Common myeloid progenitor, CD34-positive (primary cell): ENCODE data around the gene FAT2.

ENCODE experiments used
- CTCF ChIA-PET: fragments of 350-600 bp; sonication (Branson Sonifier 250); formaldehyde crosslinking; loops from one replicate; lab custom pipeline; 2021; ENCODE audit warnings: antibody characterized with exemption; lab: Charles Lee
- POLR2A ChIA-PET: fragments of 350-600 bp; sonication (Branson Sonifier 250); formaldehyde crosslinking; loops from one replicate; lab custom pipeline; 2021; ENCODE audit warnings: antibody characterized with exemption; lab: Charles Lee
- DNase-seq, 3 donors: peaks; one replicate each; pipeline versions ENCODE4 v3.0.0 to v3.0.0-alpha.2; 2013
- H3K27ac ChIP-seq, 2 experiments: 1 replicate in 1 of 2; 2 replicates in 1 of 2; pipeline ENCODE4 v1.7.0; 2013; ENCODE audit warnings: inconsistent platforms in 2 of 2, low read length in 2 of 2, mild to moderate bottlenecking in 2 of 2, low read depth in 1 of 2, moderate library complexity in 1 of 2; ENCODE audit not compliant: severe bottlenecking in 2 of 2, insufficient read depth in 1 of 2, poor library complexity in 1 of 2
- H3K27me3 ChIP-seq, 5 experiments: replicated peaks in 2 of 5; 1 replicate in 3 of 5; 2 replicates in 2 of 5; pipeline versions ENCODE4 v1.6.1 to v1.7.0; 2013; ENCODE audit warnings: low read length in 4 of 5, mild to moderate bottlenecking in 2 of 5, moderate library complexity in 2 of 5, inconsistent platforms in 1 of 5; ENCODE audit not compliant: insufficient read depth in 5 of 5, control insufficient read depth in 4 of 5
- H3K36me3 ChIP-seq, 4 experiments: 1 replicate in 2 of 4; 2 replicates in 2 of 4; pipeline versions ENCODE4 v1.6.1 to v1.7.0; 2013; ENCODE audit warnings: low read length in 3 of 4, control low read depth in 1 of 4, mild to moderate bottlenecking in 1 of 4; ENCODE audit not compliant: control insufficient read depth in 4 of 4, insufficient read depth in 4 of 4
- H3K4me1 ChIP-seq, 4 experiments: 1 replicate in 3 of 4; 2 replicates in 1 of 4; pipeline versions ENCODE4 v1.6.1 to v1.7.1; 2013; ENCODE audit warnings: low read length in 3 of 4, mild to moderate bottlenecking in 3 of 4, control low read depth in 1 of 4, inconsistent platforms in 1 of 4, moderate library complexity in 1 of 4; ENCODE audit not compliant: control insufficient read depth in 4 of 4, insufficient read depth in 4 of 4; ENCODE audit errors: control extremely low read depth in 1 of 4
- H3K4me3 ChIP-seq, 7 experiments: 1 replicate in 4 of 7; 2 replicates in 3 of 7; pipeline versions ENCODE4 v1.5.1 to v1.7.0; 2013; ENCODE audit warnings: mild to moderate bottlenecking in 7 of 7, low read length in 6 of 7, moderate library complexity in 6 of 7, inconsistent platforms in 2 of 7, low read depth in 2 of 7, control low read depth in 1 of 7; ENCODE audit not compliant: insufficient read depth in 4 of 7, control insufficient read depth in 1 of 7; ENCODE audit errors: extremely low read depth in 1 of 7
- H3K9me3 ChIP-seq, 5 experiments: 1 replicate in 4 of 5; 2 replicates in 1 of 5; pipeline versions ENCODE4 v1.6.1 to v1.7.1; 2013; ENCODE audit warnings: low read length in 4 of 5, mild to moderate bottlenecking in 2 of 5, inconsistent platforms in 1 of 5, low read depth in 1 of 5, moderate library complexity in 1 of 5; ENCODE audit not compliant: control insufficient read depth in 4 of 5, insufficient read depth in 2 of 5; ENCODE audit errors: control extremely low read depth in 1 of 5
- WGBS: methylation state at CpG from one replicate; pipeline ENCODE4 v1.1.5; 2013; ENCODE audit not compliant: insufficient coverage; 5-methylcytosine and 5-hydroxymethylcytosine counted together

The FAT2 gene

GRCh38 chr5:151572657-151573368, 18.3 kb downstream of the FAT2 start:
- no peak overlapping the region for H3K4me3 ChIP-seq
- POLR2A ChIA-PET: interaction anchor here (0.5 kb wide), 1 partner anchor 13 kb away, joined by 3 read pairs; no protein-coding TSS in a partner anchor
- no peak for DNase-seq
- WGBS: 85% methylated on average over 5 of the region's 8 CpGs
- H3K27me3 ChIP-seq: no peaks in the 10 kb centered on the region
- no peaks in the 10 kb centered on the region for H3K36me3 ChIP-seq
- CTCF ChIA-PET: no interaction called here
- H3K9me3 ChIP-seq: no peaks in the 10 kb centered on the region
- H3K4me1 ChIP-seq: peaks cover 3 to 9% (median 8%) of the 10 kb centered on the region in 4 experiments
- H3K27ac ChIP-seq: no peak overlapping the region

GRCh38 chr5:151571270-151572173, 19.6 kb downstream of the FAT2 start:
- Histone ChIP-seq H3K36me3 (no peaks in the 10 kb centered on the region), H3K4me3 (no peak overlapping the region), H3K27me3 (no peaks in the 10 kb centered on the region), H3K27ac (no peak overlapping the region), H3K9me3 (no peaks in the 10 kb centered on the region), H3K4me1 (no peaks in the 10 kb centered on the region)
- CTCF ChIA-PET: interaction anchor here (0.9 kb wide), 1 partner anchor 15 kb away, joined by 3 read pairs; no protein-coding TSS in a partner anchor
- no peak for DNase-seq
- 75% methylated on average over 8 of the region's 9 CpGs for WGBS
- POLR2A ChIA-PET: no interaction called here

GRCh38 chr5:151570512-151571269, 20.4 kb downstream of the FAT2 start:
- Histone ChIP-seq H3K9me3 (peaks cover 0 to under 1% (median 0%) of the 10 kb centered on the region in 5 experiments), H3K27ac (no peak overlapping the region), H3K4me1 (no peaks in the 10 kb centered on the region), H3K4me3 (no peak overlapping the region), H3K27me3 (no peaks in the 10 kb centered on the region), H3K36me3 (no peaks in the 10 kb centered on the region)
- DNase-seq: no peak
- ChIA-PET CTCF (no interaction called here), POLR2A (no interaction called here)
- WGBS: 89% methylated on average over 7 of the region's 12 CpGs

- no peaks in the 10 kb centered on the region for H3K4me1 ChIP-seq
- H3K27ac ChIP-seq: no peak overlapping the region
- WGBS: 100% methylated on average over 2 of the region's 2 CpGs
- no peak for DNase-seq
- no peaks in the 10 kb centered on the region for H3K27me3 ChIP-seq
- H3K36me3 ChIP-seq: no peaks in the 10 kb centered on the region
- POLR2A ChIA-PET: no interaction called here
- H3K4me3 ChIP-seq: no peak overlapping the region
- CTCF ChIA-PET: interaction anchor here (0.9 kb wide), 1 partner anchor 28 kb away, joined by 3 read pairs; no protein-coding TSS in a partner anchor
- peaks cover 0 to 2% (median 0%) of the 10 kb centered on the region in 5 experiments for H3K9me3 ChIP-seq
These were observed 21.1 kb downstream of the FAT2 start for GRCh38 chr5:151570058-151570457.

- CTCF ChIA-PET: interaction anchor here (0.9 kb wide), 1 partner anchor 29 kb away, joined by 3 read pairs; no protein-coding TSS in a partner anchor
- H3K27me3 ChIP-seq: no peaks in the 10 kb centered on the region
- no peaks in the 10 kb centered on the region for H3K4me1 ChIP-seq
- DNase-seq: peak in 1 of 3 donors; percentile 11
- no peak overlapping the region for H3K27ac ChIP-seq
- H3K9me3 ChIP-seq: peaks cover 0 to 2% (median 0%) of the 10 kb centered on the region in 5 experiments
- no peaks in the 10 kb centered on the region for H3K36me3 ChIP-seq
- H3K4me3 ChIP-seq: no peak overlapping the region
- WGBS: 98% methylated on average over 6 of the region's 8 CpGs
- POLR2A ChIA-PET: no interaction called here
These were observed 21.7 kb downstream of the FAT2 start for GRCh38 chr5:151569132-151570046.

- Histone ChIP-seq H3K4me1 (no peaks in the 10 kb centered on the region), H3K36me3 (no peaks in the 10 kb centered on the region), H3K27ac (no peak overlapping the region), H3K9me3 (peaks cover 0 to 2% (median 0%) of the 10 kb centered on the region in 5 experiments), H3K27me3 (no peaks in the 10 kb centered on the region), H3K4me3 (no peak overlapping the region)
- WGBS: 84% methylated on average over 7 of the region's 7 CpGs
- CTCF ChIA-PET: interaction anchor here (1.0 kb wide), 1 partner anchor 74 kb away, joined by 3 read pairs; no protein-coding TSS in a partner anchor
- POLR2A ChIA-PET: no interaction called here
- DNase-seq: no peak
These were observed 23.1 kb downstream of the FAT2 start for GRCh38 chr5:151568036-151568435.
